Natural killer cell (primary cell): ENCODE measurements around the gene VWA8. TPM values are rescaled to one million over a fixed set of nuclear protein-coding genes. Genes with fewer than 3 reads are reported as not detected.

Experiments used
- ATAC-seq, 3 donors: fragments of 150-1000 bp in 2 of 3; fragments of 200-7000 bp in 1 of 3; cut with Tn5 transposase; 1 replicate in 1 of 3; 2 replicates in 2 of 3; pipeline ENCODE4 v1.10.0; 2021; ENCODE audit warnings: mild to moderate bottlenecking in 2 of 3, moderate library complexity in 2 of 3
- DNase-seq, 2 donors: peaks; one replicate each; pipeline versions ENCODE4 v3.0.0 to v3.0.0-alpha.2; 2013 to 2021; ENCODE audit warnings: mixed read lengths in 1 of 2
- H3K27ac ChIP-seq: one replicate; pipeline ENCODE4 v1.5.1; 2013; ENCODE audit warnings: mild to moderate bottlenecking, low read length
- H3K27me3 ChIP-seq: one replicate; pipeline ENCODE4 v1.6.1; 2013; ENCODE audit warnings: low read length; ENCODE audit not compliant: control insufficient read depth, insufficient read depth
- H3K36me3 ChIP-seq: one replicate; pipeline ENCODE4 v1.6.1; 2013; ENCODE audit warnings: low read length; ENCODE audit not compliant: control insufficient read depth, insufficient read depth
- H3K4me1 ChIP-seq: one replicate; pipeline ENCODE4 v1.6.1; 2013; ENCODE audit warnings: low read length; ENCODE audit not compliant: control insufficient read depth, insufficient read depth
- H3K4me3 ChIP-seq: one replicate; pipeline ENCODE4 v1.5.1; 2013; ENCODE audit warnings: low read length
- H3K9me3 ChIP-seq: one replicate; pipeline ENCODE4 v1.6.1; 2013; ENCODE audit warnings: low read length; ENCODE audit not compliant: control insufficient read depth, insufficient read depth
- H3K27ac Mint-ChIP-seq, 2 donors: one replicate each; pipeline ENCODE4 v1.8.0; 2022; ENCODE audit warnings: mild to moderate bottlenecking in 2 of 2, mixed read lengths in 2 of 2, moderate library complexity in 1 of 2
- H3K27me3 Mint-ChIP-seq, 2 donors: one replicate each; pipeline ENCODE4 v1.8.0; 2022; ENCODE audit warnings: low read depth in 2 of 2, mixed read lengths in 2 of 2
- H3K36me3 Mint-ChIP-seq: one replicate; pipeline ENCODE4 v1.8.0; 2022; ENCODE audit warnings: mixed read lengths
- H3K4me1 Mint-ChIP-seq, 2 donors: one replicate each; pipeline ENCODE4 v1.8.0; 2022; ENCODE audit warnings: mixed read lengths in 2 of 2
- H3K4me3 Mint-ChIP-seq: one replicate; pipeline ENCODE4 v1.8.0; 2022; ENCODE audit warnings: mild to moderate bottlenecking, moderate library complexity, mixed read lengths
- H3K9me3 Mint-ChIP-seq, 2 donors: one replicate each; pipeline ENCODE4 v1.8.0; 2022; ENCODE audit warnings: mixed read lengths in 2 of 2
- CTCF ChIP-seq: fragments of 200-600 bp; IDR thresholded peaks from one replicate; pipeline ENCODE4 v1.8.0; 2022; ENCODE audit warnings: antibody characterized with exemption
- WGBS: methylation state at CpG from one replicate; pipeline ENCODE4 v1.1.7; 2013; ENCODE audit warnings: missing lambda C conversion rate; ENCODE audit not compliant: insufficient coverage; 5-methylcytosine and 5-hydroxymethylcytosine counted together
- intact Hi-C: fragments of 100-400 bp; cut with micrococcal nuclease; formaldehyde crosslinking; loops from one replicate; pipeline ENCODE4 v1.14.2; 2022
- total RNA-seq, 4 donors: library from RNA; stranded (reverse); fragments of 120-200 nt in 1 of 4; gene quantifications; one replicate each; pipeline versions ENCODE4 v1.2.3 to v1.2.4, GENCODE V29; 2013 to 2022

The VWA8 gene
- total RNA-seq, 3 donors from 2014 or later (not counting 1 experiment from before 2014, with no cell fraction given): 21.9 to 27.5 (median 22.6) TPM

- Mint-ChIP-seq H3K4me3 (no peak overlapping the region), H3K27me3 (peaks cover 0 to 20% of the 10 kb centered on the region in 2 donors), H3K9me3 (no peaks in the 10 kb centered on the region), H3K4me1 (no peaks in the 10 kb centered on the region), H3K27ac (no peak overlapping the region), H3K36me3 (no peaks in the 10 kb centered on the region)
- TF ChIP-seq CTCF: no peak
- no peaks in the 10 kb centered on the region for H3K9me3 ChIP-seq
- H3K4me3 ChIP-seq: no peak overlapping the region
- H3K27me3 ChIP-seq: no peaks in the 10 kb centered on the region
- H3K36me3 ChIP-seq: no peaks in the 10 kb centered on the region
- H3K4me1 ChIP-seq: no peaks in the 10 kb centered on the region
- intact Hi-C loops: no loop called here
- H3K27ac ChIP-seq: no peak overlapping the region
- 90% methylated on average over 3 of the region's 3 CpGs for WGBS
- ATAC-seq (no peak), DNase-seq (no peak)
These were observed 432.9 kb downstream of the VWA8 start for GRCh38 chr13:41528021-41528420.

- no peaks in the 10 kb centered on the region for H3K36me3 Mint-ChIP-seq
- H3K4me3 Mint-ChIP-seq: no peak overlapping the region
- 89% methylated on average over 15 of the region's 15 CpGs for WGBS
- Histone ChIP-seq H3K27me3 (no peaks in the 10 kb centered on the region), H3K27ac (no peak overlapping the region), H3K36me3 (no peaks in the 10 kb centered on the region), H3K4me1 (no peaks in the 10 kb centered on the region), H3K9me3 (no peaks in the 10 kb centered on the region), H3K4me3 (no peak overlapping the region)
- H3K27ac Mint-ChIP-seq: no peak overlapping the region
- no peaks in the 10 kb centered on the region for H3K9me3 Mint-ChIP-seq
- DNase-seq (no peak), ATAC-seq (no peak)
- no peak for TF ChIP-seq CTCF
- no peaks in the 10 kb centered on the region for H3K27me3 Mint-ChIP-seq
- intact Hi-C loops: no loop called here
- H3K4me1 Mint-ChIP-seq: no peaks in the 10 kb centered on the region
These were observed 440.0 kb downstream of the VWA8 start for GRCh38 chr13:41520660-41521630.

GRCh38 chr13:41520016-41520659 is 440.8 kb downstream of the VWA8 start:
- TF ChIP-seq CTCF: no peak

More at GRCh38 chr13:41520016-41520659, 440.8 kb downstream of the VWA8 start:
- Histone ChIP-seq H3K36me3 (no peaks in the 10 kb centered on the region), H3K4me1 (no peaks in the 10 kb centered on the region), H3K27me3 (no peaks in the 10 kb centered on the region), H3K27ac (no peak overlapping the region), H3K9me3 (no peaks in the 10 kb centered on the region), H3K4me3 (no peak overlapping the region)
- Mint-ChIP-seq H3K4me1 (no peaks in the 10 kb centered on the region), H3K9me3 (no peaks in the 10 kb centered on the region), H3K27ac (no peak overlapping the region), H3K4me3 (no peak overlapping the region), H3K36me3 (no peaks in the 10 kb centered on the region), H3K27me3 (no peaks in the 10 kb centered on the region)
- WGBS: 83% methylated on average over 7 of the region's 7 CpGs
- intact Hi-C loops: no loop called here
- no peak for ATAC-seq
- DNase-seq: no peak

Other genes with a start within 250 kb of the VWA8 start
- gene DGKH, start 87.5 kb upstream of the VWA8 start, total RNA-seq: 1 to 10 TPM; 1.1 to 3.4 (median 1.2) TPM